GM12878 (cell line): ENCODE measurements around the gene NFKBIE. TPM values are rescaled to one million over a fixed set of nuclear protein-coding genes. Genes with fewer than 3 reads are reported as not detected.
A peak's percentile ranks its signal among the peaks of the same experiment; 100 is the strongest.

Experiments used
- ATAC-seq: fragments of 200-7000 bp; cut with Tn5 transposase; 3 replicates; pipeline ENCODE4 v1.9.1; 2020; ENCODE audit warnings: mild to moderate bottlenecking, moderate library complexity
- BruUV-seq: library from RNA; stranded (reverse); fragments of 400-500 nt; replicated peaks from 2 replicates; lab custom pipeline; 2021; lab: Mats Ljungman, UMichigan
- CTCF ChIA-PET: fragments of 300-600 bp; sonication (Branson Sonifier 250); formaldehyde crosslinking; extraction: SDS; loops from one replicate; lab custom pipeline; 2021; ENCODE audit warnings: inconsistent platforms; lab: Yijun Ruan, JAX
- POLR2A ChIA-PET: fragments of 350-600 bp; formaldehyde crosslinking; extraction: SDS; loops from one replicate; lab custom pipeline; 2021; ENCODE audit warnings: inconsistent platforms; lab: Charles Lee
- RAD21 ChIA-PET: fragments of 300-600 bp; sonication (Branson Sonifier 250); formaldehyde crosslinking; loops from one replicate; lab custom pipeline; 2023; ENCODE audit warnings: antibody characterized with exemption; ENCODE audit not compliant: unreplicated experiment; lab: Charles Lee
- SMC1A ChIA-PET: fragments of 300-600 bp; sonication (Branson Sonifier 250); formaldehyde crosslinking; loops from one replicate; lab custom pipeline; 2023; ENCODE audit not compliant: unreplicated experiment, uncharacterized antibody; lab: Charles Lee
- DNase-seq: peaks from one replicate; pipeline ENCODE4 v3.0.0-alpha.2; 2011; ENCODE audit warnings: low read depth, low spot score
- FAIRE-seq: peaks from 3 replicates; lab custom pipeline; 2011; peaks lifted over from hg19 to GRCh38; lab: Jason Lieb, UNC
- H2AFZ ChIP-seq: 2 replicates; pipeline ENCODE4 v1.6.0; 2011; ENCODE audit warnings: low read depth, low read length, control low read depth; ENCODE audit not compliant: control insufficient read depth
- H3K27ac ChIP-seq: 2 replicates; pipeline ENCODE4 v1.5.1; 2011; ENCODE audit warnings: control low read depth; ENCODE audit not compliant: control insufficient read depth, insufficient read depth
- H3K27me3 ChIP-seq, 2 experiments: replicated peaks in 1 of 2; 2 replicates each; pipeline versions ENCODE4 v1.6.0 to v1.6.1; 2011; ENCODE audit warnings: low read length in 1 of 2; ENCODE audit not compliant: control insufficient read depth in 2 of 2, insufficient read depth in 2 of 2
- H3K36me3 ChIP-seq, 2 experiments: 2 replicates each; pipeline ENCODE4 v1.5.1; 2011; ENCODE audit warnings: low read length in 1 of 2; ENCODE audit not compliant: control insufficient read depth in 2 of 2, insufficient read depth in 2 of 2
- H3K4me1 ChIP-seq: 2 replicates; pipeline ENCODE4 v1.6.1; 2011; ENCODE audit warnings: mild to moderate bottlenecking, low read length, moderate library complexity, mixed read lengths; ENCODE audit not compliant: control insufficient read depth, insufficient read depth
- H3K4me2 ChIP-seq: 2 replicates; pipeline ENCODE4 v1.6.0; 2011; ENCODE audit warnings: control low read depth; ENCODE audit not compliant: control insufficient read depth, insufficient read depth
- H3K4me3 ChIP-seq: fragments of 200-600 bp; sonication (generic); 2 replicates; pipeline ENCODE4 v1.5.1; 2016
- H3K79me2 ChIP-seq: 2 replicates; pipeline ENCODE4 v1.6.0; 2011; ENCODE audit warnings: low read length; ENCODE audit not compliant: control insufficient read depth, insufficient read depth
- H3K9ac ChIP-seq: 2 replicates; pipeline ENCODE4 v1.8.0; 2011; ENCODE audit warnings: low read length, control low read depth, mixed read lengths; ENCODE audit not compliant: control insufficient read depth, insufficient read depth
- H3K9me3 ChIP-seq: replicated peaks from 3 replicates; pipeline ENCODE4 v1.5.1; 2011; ENCODE audit warnings: mild to moderate bottlenecking, low read length; ENCODE audit not compliant: control insufficient read depth, insufficient read depth
- H4K20me1 ChIP-seq: 2 replicates; pipeline ENCODE4 v1.6.0; 2011; ENCODE audit not compliant: control insufficient read depth, insufficient read depth
- CHD2 ChIP-seq: IDR thresholded peaks from 2 replicates; pipeline ENCODE4 v1.6.1; 2011; ENCODE audit warnings: low read depth, low read length, improper control_type of control experiment, borderline replicate concordance
- RBBP5 ChIP-seq: fragments of 200-600 bp; sonication (generic); conservative IDR thresholded peaks from 2 replicates; pipeline ENCODE4 v1.6.1; 2016
- USF2 ChIP-seq: IDR thresholded peaks from 2 replicates; pipeline ENCODE4 v1.6.1; 2011; ENCODE audit warnings: low read depth, low read length, improper control_type of control experiment, borderline replicate concordance
- ZNF207 ChIP-seq: fragments of 450-650 bp; IDR thresholded peaks from 2 replicates; pipeline ENCODE4 v1.6.1; 2014; ENCODE audit warnings: antibody characterized with exemption, mild to moderate bottlenecking, borderline replicate concordance
- WGBS: methylation state at CpG from one replicate; pipeline ENCODE4 v1.1.6; 2016; ENCODE audit warnings: low lambda C conversion rate; ENCODE audit not compliant: insufficient replicate concordance, insufficient coverage; ENCODE audit errors: missing lambda C conversion rate; 5-methylcytosine and 5-hydroxymethylcytosine counted together
- in situ Hi-C: fragments of 300-500 bp; cut with MboI; formaldehyde crosslinking; loops from 9 replicates; pipeline ENCODE4 v1.14.3; 2018; ENCODE audit warnings: mixed read lengths
- intact Hi-C: fragments of 100-400 bp; cut with micrococcal nuclease; formaldehyde crosslinking; loops from one replicate; pipeline ENCODE4 v1.14.2; 2022; ENCODE audit not compliant: unreplicated experiment
- polyA plus RNA-seq, 11 experiments: library from polyadenylated mRNA; depleted of rRNA in 4 of 11; unstranded in 6 of 11; stranded (reverse) in 5 of 11; fragments of >200 nt; fragmentation: Nextera tagmentation in 4 of 11; fragmentation: Illumina TruSeq in 1 of 11; extraction: Ambion mirVana in 4 of 11; extraction: Trizol in 1 of 11; gene quantifications; 1 replicate in 1 of 11; 2 replicates in 10 of 11; pipeline versions ENCODE4 v1.2.1 to v1.2.3, GENCODE V29; 2011 to 2016; ENCODE audit warnings: inconsistent platforms in 2 of 11, missing spikeins in 2 of 11, low read depth in 1 of 11
- total RNA-seq, 4 experiments: library from RNA; depleted of rRNA in 3 of 4; stranded (reverse); fragments of >200 nt in 3 of 4; fragmentation: Illumina TruSeq in 1 of 4; extraction: Trizol in 1 of 4; gene quantifications; 2 replicates each; pipeline versions ENCODE4 v1.2.1 to v1.2.3, GENCODE V29; 2013 to 2021

NFKBIE gene
- total and polyA plus RNA-seq, 10 of the 15 experiments (the other 5 are each of a cell fraction or from before 2014, with no cell fraction given): 10.4 to 106 (median 38.8) TPM

GRCh38 chr6:44221291-44221960 lies 43.9 kb downstream of the NFKBIE start (continued):
- TF ChIP-seq USF2 (no peak; the same call in 1 of the 2 replicates), RBBP5 (no peak)

DNA sequence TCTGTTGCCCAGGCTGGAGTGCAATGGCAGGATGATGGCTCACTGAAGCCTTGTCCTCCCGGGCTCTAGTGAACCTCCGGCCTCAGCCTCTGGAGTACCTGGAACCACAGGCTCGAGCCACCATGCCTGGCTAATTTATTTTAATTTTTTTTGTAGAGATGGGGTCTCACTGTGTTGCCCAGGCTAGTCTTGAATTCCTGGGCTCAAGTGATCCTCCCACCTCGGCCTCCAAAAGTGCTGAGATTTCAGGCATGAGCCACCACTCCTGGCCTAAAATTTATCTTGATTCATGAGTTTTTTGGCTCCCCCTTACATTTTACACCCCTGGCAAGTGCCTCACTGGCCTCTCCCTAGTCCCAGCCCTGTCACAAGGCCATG lies 44.4 kb downstream of the NFKBIE start:
- Histone ChIP-seq H3K27me3 (no peaks in the 10 kb centered on the region), H3K4me3 (no peak overlapping the region), H4K20me1 (no peaks in the 10 kb centered on the region), H3K79me2 (peaks cover 23% of the 10 kb centered on the region), H3K9me3 (no peaks in the 10 kb centered on the region), H3K36me3 (no peaks in the 10 kb centered on the region), H3K4me1 (peaks cover 45% of the 10 kb centered on the region), H3K4me2 (no peak overlapping the region), H2AFZ (no peak overlapping the region), H3K9ac (no peak overlapping the region), H3K27ac (peak overlapping the region; percentile 15)
- no TSS peak for BruUV-seq
- ATAC-seq (no peak), DNase-seq (no peak), FAIRE-seq (no peak)
- SMC1A ChIA-PET: interaction anchor here (1.2 to 2.2 kb wide), 5 partner anchors 22 to 44 kb away, joined by 4 to 6 read pairs (median 6); no protein-coding TSS in a partner anchor
- intact Hi-C loops: loop anchor here (1.0 kb wide), 1 partner anchor 25 kb away; no protein-coding TSS in a partner anchor
- WGBS: 88% methylated on average over 4 of the region's 4 CpGs
- CTCF ChIA-PET: interaction anchor here (0.7 to 5.9 kb wide), 17 partner anchors 8 to 104 kb away, joined by 3 to 95 read pairs (median 5); partner anchors contain the start of gene HSP90AB1
- RAD21 ChIA-PET: interaction anchor here (0.8 to 3.1 kb wide), 8 partner anchors 15 to 48 kb away, joined by 3 to 14 read pairs (median 6); partner anchors contain the start of gene HSP90AB1
- no peak for TF ChIP-seq ZNF207
- no peak for TF ChIP-seq CHD2
- in situ Hi-C loops: no loop called here
- POLR2A ChIA-PET: interaction anchor here (0.6 to 7.0 kb wide), 8 partner anchors 16 to 264 kb away, joined by 3 to 63 read pairs (median 4); partner anchors contain the start of gene HSP90AB1
